A673 (cell line): ENCODE measurements around the gene HELZ2. TPM values are rescaled to one million over a fixed set of nuclear protein-coding genes. Genes with fewer than 3 reads are reported as not detected.

Experiments
- BruUV-seq: library from RNA; stranded (reverse); fragments of 400-500 nt; replicated peaks from 2 replicates; lab custom pipeline; 2021; lab: Mats Ljungman, UMichigan
- CTCF ChIA-PET: fragments of 300-600 bp; sonication (Branson Sonifier 250); formaldehyde crosslinking; loops from one replicate; lab custom pipeline; 2022; ENCODE audit warnings: antibody characterized with exemption; lab: Charles Lee
- POLR2A ChIA-PET: fragments of 300-600 bp; sonication (Branson Sonifier 250); formaldehyde crosslinking; loops from one replicate; lab custom pipeline; 2022; ENCODE audit warnings: antibody characterized with exemption; ENCODE audit not compliant: low non-redundant PET; lab: Charles Lee
- DNase-seq: peaks from one replicate; pipeline ENCODE4 v3.0.0-alpha.2; 2015; ENCODE audit warnings: low spot score
- H3K27ac ChIP-seq: fragments of 200-600 bp; sonication (generic); 2 replicates; pipeline ENCODE4 v1.5.1; 2016; ENCODE audit warnings: mixed run types, low read depth, mild to moderate bottlenecking, mixed read lengths, antibody characterized with exemption, low read length; ENCODE audit not compliant: poor library complexity, severe bottlenecking
- H3K27me3 ChIP-seq: fragments of 200-600 bp; sonication (generic); replicated peaks from 2 replicates; pipeline ENCODE4 v1.6.1; 2017; ENCODE audit warnings: mixed run types, low read depth, mild to moderate bottlenecking, mixed read lengths, antibody characterized with exemption, low read length; ENCODE audit not compliant: insufficient read depth, poor library complexity
- H3K36me3 ChIP-seq: fragments of 200-600 bp; sonication (generic); 2 replicates; pipeline ENCODE4 v1.6.1; 2016; ENCODE audit warnings: mixed run types, mild to moderate bottlenecking, mixed read lengths, antibody characterized with exemption, low read length; ENCODE audit not compliant: insufficient read depth, poor library complexity, severe bottlenecking
- H3K4me1 ChIP-seq: fragments of 200-600 bp; sonication (generic); 2 replicates; pipeline ENCODE4 v1.6.1; 2017; ENCODE audit warnings: mixed run types, mild to moderate bottlenecking, mixed read lengths, antibody characterized with exemption, low read length; ENCODE audit not compliant: insufficient read depth, poor library complexity, severe bottlenecking
- H3K4me3 ChIP-seq: fragments of 200-600 bp; sonication (generic); 2 replicates; pipeline ENCODE4 v1.5.1; 2016; ENCODE audit warnings: low read depth, mixed run types, mild to moderate bottlenecking, mixed read lengths, low read length; ENCODE audit not compliant: poor library complexity, severe bottlenecking
- H3K9me3 ChIP-seq: fragments of 200-600 bp; sonication (generic); 2 replicates; pipeline ENCODE4 v1.6.1; 2016; ENCODE audit warnings: mixed run types, low read depth, mild to moderate bottlenecking, mixed read lengths, antibody characterized with exemption, low read length; ENCODE audit not compliant: poor library complexity, severe bottlenecking
- EZH2 ChIP-seq: fragments of 200-600 bp; sonication (generic); IDR thresholded peaks from 2 replicates; pipeline ENCODE4 v1.6.1; 2017; ENCODE audit warnings: borderline replicate concordance, low read depth, mild to moderate bottlenecking, mixed read lengths, antibody characterized with exemption, low read length; ENCODE audit not compliant: poor library complexity, severe bottlenecking
- intact Hi-C: fragments of 100-400 bp; cut with micrococcal nuclease; formaldehyde crosslinking; loops from one replicate; pipeline ENCODE4 v1.10.0; 2022; ENCODE audit not compliant: unreplicated experiment
- total RNA-seq: library from RNA; stranded (reverse); gene quantifications from 2 replicates; pipeline ENCODE4 v1.2.3, GENCODE V29; 2021
- TF ChIP-seq, protein P1 (sequence below): fragments of 300-800, 200-600 bp; sonication (generic); conservative IDR thresholded peaks from 2 replicates; pipeline ENCODE4 v1.5.1; 2017; ENCODE audit warnings: low read depth, mild to moderate bottlenecking, antibody characterized with exemption, low read length, moderate library complexity, mixed read lengths

HELZ2 gene
- total RNA-seq, 1 experiment from 2014 or later = 21.0 TPM

DNA sequence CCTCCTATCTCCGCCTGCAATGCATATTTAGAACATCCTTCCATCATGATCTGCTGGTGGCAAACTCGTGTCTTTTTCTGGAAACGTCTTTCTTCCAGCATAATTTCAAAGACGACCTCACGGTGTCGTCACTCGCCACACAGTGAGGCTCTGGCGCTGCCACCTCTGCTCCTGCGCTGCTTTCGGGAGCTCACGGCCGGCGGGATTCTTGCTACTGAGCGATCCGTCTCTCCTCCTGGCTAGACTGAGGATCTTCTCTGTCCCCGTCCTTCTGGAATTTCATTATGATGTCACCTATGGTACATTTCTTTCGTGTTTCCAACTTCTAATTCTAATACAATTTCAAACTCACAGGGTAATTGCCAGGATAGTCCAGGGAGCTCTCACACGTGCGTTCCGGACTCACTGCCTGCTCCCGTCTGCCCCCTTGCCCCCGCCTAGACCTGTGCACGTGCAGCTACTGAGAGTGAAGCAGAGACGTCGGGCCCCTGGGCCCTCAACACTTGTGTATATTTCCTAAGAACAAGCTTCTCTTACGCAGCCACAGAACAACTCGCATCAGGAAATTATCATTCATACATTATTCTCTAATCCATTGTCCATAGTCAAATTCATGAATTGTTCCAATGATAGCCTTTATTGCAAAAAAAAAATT is 25.5 kb upstream of the HELZ2 start:
- Histone ChIP-seq H3K27ac (no peak overlapping the region), H3K27me3 (no peaks in the 10 kb centered on the region), H3K36me3 (peaks cover 14% of the 10 kb centered on the region), H3K4me1 (no peaks in the 10 kb centered on the region), H3K9me3 (no peaks in the 10 kb centered on the region), H3K4me3 (no peak overlapping the region)
- ChIA-PET CTCF (no interaction called here), POLR2A (interaction anchor here (0.6 to 0.7 kb wide), 3 partner anchors 34 to 301 kb away, joined by 3 read pairs; no protein-coding TSS in a partner anchor)
- no peak for TF ChIP-seq EZH2
- TF ChIP-seq, protein P1, sequence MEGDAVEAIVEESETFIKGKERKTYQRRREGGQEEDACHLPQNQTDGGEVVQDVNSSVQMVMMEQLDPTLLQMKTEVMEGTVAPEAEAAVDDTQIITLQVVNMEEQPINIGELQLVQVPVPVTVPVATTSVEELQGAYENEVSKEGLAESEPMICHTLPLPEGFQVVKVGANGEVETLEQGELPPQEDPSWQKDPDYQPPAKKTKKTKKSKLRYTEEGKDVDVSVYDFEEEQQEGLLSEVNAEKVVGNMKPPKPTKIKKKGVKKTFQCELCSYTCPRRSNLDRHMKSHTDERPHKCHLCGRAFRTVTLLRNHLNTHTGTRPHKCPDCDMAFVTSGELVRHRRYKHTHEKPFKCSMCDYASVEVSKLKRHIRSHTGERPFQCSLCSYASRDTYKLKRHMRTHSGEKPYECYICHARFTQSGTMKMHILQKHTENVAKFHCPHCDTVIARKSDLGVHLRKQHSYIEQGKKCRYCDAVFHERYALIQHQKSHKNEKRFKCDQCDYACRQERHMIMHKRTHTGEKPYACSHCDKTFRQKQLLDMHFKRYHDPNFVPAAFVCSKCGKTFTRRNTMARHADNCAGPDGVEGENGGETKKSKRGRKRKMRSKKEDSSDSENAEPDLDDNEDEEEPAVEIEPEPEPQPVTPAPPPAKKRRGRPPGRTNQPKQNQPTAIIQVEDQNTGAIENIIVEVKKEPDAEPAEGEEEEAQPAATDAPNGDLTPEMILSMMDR = no peak
- no TSS peak for BruUV-seq
- DNase-seq = no peak
- intact Hi-C loops = no loop called here

DNA sequence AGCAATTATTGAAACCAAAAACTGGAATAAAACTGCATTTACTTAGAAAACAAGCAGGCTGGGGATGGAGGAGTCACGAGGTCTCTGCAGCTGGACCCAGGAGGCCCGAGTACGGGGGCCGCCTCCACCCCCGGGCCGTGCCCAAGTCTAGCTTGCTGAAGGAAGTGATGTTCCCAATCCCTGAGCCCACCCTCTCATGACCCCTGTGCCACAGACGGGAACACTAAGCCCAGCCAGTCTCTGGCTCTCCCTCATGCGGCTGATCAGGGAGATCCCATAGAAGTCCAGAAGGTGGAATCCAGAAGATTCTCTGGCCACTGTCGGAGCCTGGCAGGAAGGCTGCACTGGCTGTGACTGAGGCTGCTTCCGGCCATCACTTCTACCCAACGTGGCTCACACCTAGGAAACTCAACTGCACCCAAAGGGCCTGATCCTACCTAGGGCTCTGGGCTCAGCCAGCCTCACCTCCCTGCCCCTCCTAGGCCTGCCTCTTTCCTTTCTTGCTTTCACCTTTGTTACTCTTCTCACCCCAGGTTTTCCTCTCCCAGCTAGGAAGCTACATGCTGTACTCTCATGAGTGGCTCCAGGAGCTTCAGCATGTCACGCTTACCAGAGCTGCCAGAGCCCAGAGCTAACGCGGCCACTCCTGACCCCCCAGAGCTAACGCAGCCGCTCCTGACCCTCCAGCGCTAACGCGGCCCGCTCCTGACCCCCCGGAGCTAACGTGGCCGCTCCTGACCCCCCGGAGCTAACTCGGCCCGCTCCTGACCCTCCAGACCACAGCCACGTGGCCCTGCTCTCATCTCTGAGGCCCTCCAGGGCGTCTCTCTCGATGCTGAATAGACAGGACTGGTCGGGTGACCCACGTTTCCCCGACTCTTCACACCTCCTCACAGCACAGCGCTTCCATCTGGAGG is 24.7 kb upstream of the HELZ2 start:
- intact Hi-C loops = no loop called here
- no TSS peak for BruUV-seq
- ChIA-PET CTCF (interaction anchor here (0.6 kb wide), 1 partner anchor 196 kb away, joined by 6 read pairs; no protein-coding TSS in a partner anchor), POLR2A (interaction anchor here (0.6 kb wide), 1 partner anchor 300 kb away, joined by 3 read pairs; no protein-coding TSS in a partner anchor)
- H3K4me3 ChIP-seq = no peak overlapping the region
- no peak for TF ChIP-seq EZH2
- TF ChIP-seq, protein P1 = no peak
- no peak for DNase-seq
- H3K4me1 ChIP-seq = no peaks in the 10 kb centered on the region
- H3K36me3 ChIP-seq = peaks cover 14% of the 10 kb centered on the region
- no peaks in the 10 kb centered on the region for H3K27me3 ChIP-seq
- H3K9me3 ChIP-seq = no peaks in the 10 kb centered on the region
- H3K27ac ChIP-seq = no peak overlapping the region

DNA sequence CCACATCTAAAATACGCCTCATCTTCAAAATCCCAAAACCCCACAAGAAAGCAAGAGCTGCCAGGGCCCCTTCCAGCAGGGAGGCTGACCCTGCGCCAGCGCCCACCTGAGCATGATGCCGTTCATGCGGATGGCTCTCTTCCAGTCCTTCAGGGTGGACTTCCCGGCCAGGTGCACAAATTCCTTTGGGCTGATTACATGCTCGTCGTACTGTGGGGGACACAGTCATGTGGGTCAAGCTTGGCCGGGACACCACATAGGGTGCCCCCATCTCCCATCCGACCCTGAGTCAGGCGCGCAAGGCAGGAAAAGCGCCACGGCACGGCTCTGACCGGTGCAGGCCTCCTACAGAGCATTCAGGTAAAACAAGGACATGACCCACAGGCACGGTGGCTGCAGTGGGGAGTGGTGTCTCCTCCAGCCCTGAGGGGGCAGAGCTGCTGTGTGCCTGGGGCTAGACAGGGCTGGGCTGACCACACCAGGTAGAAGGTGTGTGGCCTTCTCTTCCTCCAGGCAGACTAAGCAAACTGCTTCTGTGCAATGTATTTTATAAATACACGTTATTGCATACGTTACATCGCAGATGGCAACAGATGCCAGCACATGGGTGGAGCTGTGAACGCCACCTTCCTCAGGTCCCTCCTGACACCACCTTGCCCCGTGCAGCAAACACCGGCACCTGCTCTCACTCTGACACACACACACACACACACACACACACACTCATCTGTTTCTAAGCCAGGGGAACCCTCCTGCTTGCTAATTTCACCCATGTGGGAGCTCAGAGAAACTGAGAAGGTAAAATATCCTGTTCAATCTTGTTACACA is 23.8 kb upstream of the HELZ2 start:
- CTCF ChIA-PET = interaction anchor here (0.6 kb wide), 3 partner anchors 9 to 523 kb away, joined by 3 to 6 read pairs (median 4); no protein-coding TSS in a partner anchor
- no peak for TF ChIP-seq EZH2
- TF ChIP-seq, protein P1 = no peak
- H3K4me3 ChIP-seq = no peak overlapping the region
- no peaks in the 10 kb centered on the region for H3K4me1 ChIP-seq
- peaks cover 10% of the 10 kb centered on the region for H3K36me3 ChIP-seq
- intact Hi-C loops = no loop called here
- DNase-seq = no peak
- no TSS peak for BruUV-seq
- H3K27me3 ChIP-seq = no peaks in the 10 kb centered on the region
- POLR2A ChIA-PET = no interaction called here
- H3K9me3 ChIP-seq = no peaks in the 10 kb centered on the region
- no peak overlapping the region for H3K27ac ChIP-seq
